Posterior cingulate gyrus (tissue), 11 donors: ENCODE data around the gene HBG1.

ENCODE experiments used
- DNase-seq, 10 donors: peaks; one replicate each; pipeline versions ENCODE4 v3.0.0 to v3.0.0-alpha.2; 2020 to 2021; ENCODE audit warnings: mixed read lengths in 3 of 10
- intact Hi-C: fragments of 100-400 bp; cut with DNase I; formaldehyde crosslinking; loops from one replicate; pipeline ENCODE4 v1.15.1; 2023

HBG1 gene

GRCh38 chr11:5230266-5230665 is 19.4 kb downstream of the HBG1 start:
- no peak for DNase-seq
- intact Hi-C loops: no loop called here

DNA sequence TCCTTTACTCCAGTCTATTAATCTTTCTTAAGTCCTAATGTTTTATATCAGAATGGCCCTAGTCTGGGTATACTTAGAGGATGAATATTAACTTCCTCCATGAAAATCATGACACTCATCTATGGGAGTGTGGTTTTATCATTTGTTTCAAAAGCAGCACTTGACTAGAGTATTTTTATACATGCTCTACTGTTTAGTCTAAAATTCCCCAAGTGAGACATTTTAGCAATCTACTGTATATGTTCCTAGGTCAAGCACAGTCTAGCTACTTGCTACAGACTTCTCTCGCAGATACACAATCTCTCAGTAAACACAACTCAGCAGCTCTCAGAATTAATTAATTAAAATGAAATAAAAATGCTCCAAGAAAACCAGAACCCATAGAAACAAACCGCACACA is 19.9 kb downstream of the HBG1 start:
- no peak for DNase-seq
- intact Hi-C loops: no loop called here

GRCh38 chr11:5229356-5229755 is 20.3 kb downstream of the HBG1 start:
- DNase-seq: no peak
- intact Hi-C loops: no loop called here

DNA sequence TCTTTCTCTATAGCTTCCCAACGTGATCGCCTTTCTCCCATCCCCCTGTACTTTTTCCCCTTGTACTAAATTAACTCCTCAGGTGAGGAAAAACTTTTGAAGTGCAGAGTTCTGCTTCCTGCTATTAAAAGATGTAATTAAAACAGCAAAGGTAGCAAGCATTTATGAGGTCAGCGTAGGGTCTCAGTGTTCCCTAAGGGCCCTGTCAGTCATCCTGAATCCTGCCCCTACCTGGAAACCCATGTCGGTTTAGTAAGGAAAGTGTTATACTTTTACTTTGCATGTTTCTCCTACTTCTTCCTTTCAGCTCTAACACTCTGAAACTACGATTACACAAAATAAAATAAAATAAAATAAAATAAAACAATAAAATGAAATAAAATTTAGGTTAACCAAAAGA is 21.5 kb downstream of the HBG1 start:
- intact Hi-C loops: no loop called here
- DNase-seq: no peak

- intact Hi-C loops: no loop called here
- DNase-seq: no peak
These were observed 22.0 kb downstream of the HBG1 start for GRCh38 chr11:5227681-5228080.

- intact Hi-C loops: no loop called here
- peak in 1 of 10 donors; percentile 61 for DNase-seq
These were observed 22.8 kb downstream of the HBG1 start, which contains the start of gene HBB for GRCh38 chr11:5226732-5227310. Gene HBB (minus strand): TSS chr11:5227071. CDS start chr11:5227021, 50 bp downstream.

DNA sequence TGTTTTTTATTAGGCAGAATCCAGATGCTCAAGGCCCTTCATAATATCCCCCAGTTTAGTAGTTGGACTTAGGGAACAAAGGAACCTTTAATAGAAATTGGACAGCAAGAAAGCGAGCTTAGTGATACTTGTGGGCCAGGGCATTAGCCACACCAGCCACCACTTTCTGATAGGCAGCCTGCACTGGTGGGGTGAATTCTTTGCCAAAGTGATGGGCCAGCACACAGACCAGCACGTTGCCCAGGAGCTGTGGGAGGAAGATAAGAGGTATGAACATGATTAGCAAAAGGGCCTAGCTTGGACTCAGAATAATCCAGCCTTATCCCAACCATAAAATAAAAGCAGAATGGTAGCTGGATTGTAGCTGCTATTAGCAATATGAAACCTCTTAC is 24.2 kb downstream of the HBG1 start:
- DNase-seq: no peak
- intact Hi-C loops: no loop called here

DNA sequence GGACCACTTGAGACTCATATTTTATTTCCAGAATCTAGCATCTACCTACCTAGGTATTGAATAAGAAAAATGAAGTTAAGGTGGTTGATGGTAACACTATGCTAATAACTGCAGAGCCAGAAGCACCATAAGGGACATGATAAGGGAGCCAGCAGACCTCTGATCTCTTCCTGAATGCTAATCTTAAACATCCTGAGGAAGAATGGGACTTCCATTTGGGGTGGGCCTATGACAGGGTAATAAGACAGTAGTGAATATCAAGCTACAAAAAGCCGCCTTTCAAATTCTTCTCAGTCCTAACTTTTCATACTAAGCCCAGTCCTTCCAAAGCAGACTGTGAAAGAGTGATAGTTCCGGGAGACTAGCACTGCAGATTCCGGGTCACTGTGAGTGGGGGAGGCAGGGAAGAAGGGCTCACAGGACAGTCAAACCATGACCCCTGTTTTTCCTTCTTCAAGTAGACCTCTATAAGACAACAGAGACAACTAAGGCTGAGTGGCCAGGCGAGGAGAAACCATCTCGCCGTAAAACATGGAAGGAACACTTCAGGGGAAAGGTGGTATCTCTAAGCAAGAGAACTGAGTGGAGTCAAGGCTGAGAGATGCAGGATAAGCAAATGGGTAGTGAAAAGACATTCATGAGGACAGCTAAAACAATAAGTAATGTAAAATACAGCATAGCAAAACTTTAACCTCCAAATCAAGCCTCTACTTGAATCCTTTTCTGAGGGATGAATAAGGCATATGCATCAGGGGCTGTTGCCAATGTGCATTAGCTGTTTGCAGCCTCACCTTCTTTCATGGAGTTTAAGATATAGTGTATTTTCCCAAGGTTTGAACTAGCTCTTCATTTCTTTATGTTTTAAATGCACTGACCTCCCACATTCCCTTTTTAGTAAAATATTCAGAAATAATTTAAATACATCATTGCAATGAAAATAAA is 24.8 kb downstream of the HBG1 start:
- DNase-seq: no peak
- intact Hi-C loops: no loop called here

DNA sequence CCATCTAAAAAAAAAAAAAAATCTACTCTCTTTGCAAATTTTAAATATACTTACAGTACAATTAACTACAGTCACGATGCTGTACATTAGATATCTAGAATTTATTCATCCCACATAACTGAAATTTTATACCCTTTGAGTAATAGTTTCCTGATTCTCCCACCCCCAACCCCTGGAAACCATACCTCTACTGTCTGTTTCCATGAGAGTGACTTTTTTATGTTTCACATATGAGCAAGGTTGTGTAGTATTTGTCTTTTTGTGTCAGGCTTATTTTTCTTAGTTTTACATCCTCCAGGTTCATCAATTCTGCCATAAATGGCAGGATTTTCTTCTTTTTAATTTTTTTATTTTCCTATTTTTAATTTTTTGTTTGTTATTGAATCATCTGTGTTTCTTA is 26.0 kb downstream of the HBG1 start:
- intact Hi-C loops: no loop called here
- no peak for DNase-seq

DNA sequence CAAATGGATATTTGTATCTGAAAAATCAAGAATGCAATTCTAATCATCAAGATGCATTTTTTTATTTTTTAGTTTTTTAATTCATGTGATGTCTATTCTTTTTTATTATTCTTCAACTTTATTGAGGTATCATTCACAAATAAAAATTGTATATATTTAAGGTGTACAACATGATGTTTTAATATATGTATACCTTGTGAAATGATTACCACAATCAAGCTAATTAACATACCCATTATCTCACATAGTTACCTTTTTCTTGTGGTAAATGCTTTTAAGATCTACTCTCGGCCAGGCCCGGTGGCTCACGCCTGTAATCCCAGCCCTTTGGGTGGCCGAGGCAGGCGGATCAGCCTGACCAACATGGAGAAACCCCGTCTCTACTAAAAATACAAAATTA is 26.5 kb downstream of the HBG1 start:
- no peak for DNase-seq
- intact Hi-C loops: no loop called here

GRCh38 chr11:5210376-5210885 is 39.2 kb downstream of the HBG1 start:
- DNase-seq: no peak
- intact Hi-C loops: no loop called here

- intact Hi-C loops: loop anchor here (10.0 kb wide), 1 partner anchor 160 kb away; no protein-coding TSS in a partner anchor
These were observed 44.9 kb downstream of the HBG1 start for GRCh38 chr11:5204787-5205186.

GRCh38 chr11:5203366-5203765 is 46.3 kb downstream of the HBG1 start:
- no peak for DNase-seq
- intact Hi-C loops: loop anchor here (10.0 kb wide), 1 partner anchor 161 kb away; no protein-coding TSS in a partner anchor

More at GRCh38 chr11:5204787-5205186, 44.9 kb downstream of the HBG1 start:
- DNase-seq: no peak

GRCh38 chr11:5200582-5200981 is 49.1 kb downstream of the HBG1 start, which contains the start of gene OR51V1:
Gene OR51V1 (minus strand): TSS chr11:5200682. CDS start chr11:5200682, 0 bp downstream.
- intact Hi-C loops: loop anchor here (10.0 kb wide), 1 partner anchor 164 kb away; no protein-coding TSS in a partner anchor

GRCh38 chr11:5198285-5198684 is 51.4 kb downstream of the HBG1 start:
- intact Hi-C loops: no loop called here

More at GRCh38 chr11:5200582-5200981, 49.1 kb downstream of the HBG1 start, which contains the start of gene OR51V1:
- DNase-seq: no peak

More at GRCh38 chr11:5198285-5198684, 51.4 kb downstream of the HBG1 start:
- DNase-seq: no peak
